Head of caudate nucleus (tissue), 42 donors: ENCODE results near the gene UCHL3.

Source experiments
- DNase-seq, 42 donors: peaks; one replicate each; pipeline versions ENCODE4 v3.0.0 to v3.0.0-alpha.2; 2020 to 2021; ENCODE audit warnings: mixed read lengths in 7 of 42
- intact Hi-C: fragments of 100-400 bp; cut with DNase I; formaldehyde crosslinking; loops from one replicate; pipeline ENCODE4 v1.15.0; 2022

UCHL3 gene

GRCh38 chr13:75652726-75653125, 103.1 kb downstream of the UCHL3 start:
- no peak for DNase-seq
- intact Hi-C loops, result no loop called here
